HG03097 (cell line): Measurements from ENCODE around the gene VAV2.
"Not testable (repeated sequence)": the region's sequence is repeated elsewhere in the genome, so short reads cannot be mapped to it uniquely, and the experiment has no call there.

Experiments used
- ATAC-seq: cut with Tn5 transposase; IDR thresholded peaks from one replicate; pipeline ENCODE4 v1.9.1; 2021; ENCODE audit not compliant: unreplicated experiment, low FRiP score

Gene VAV2

GRCh38 chr9:133998915-133999595, 6.9 kb upstream of the VAV2 start:
- ATAC-seq: no peak

- ATAC-seq: no peak
These were observed 5.5 kb upstream of the VAV2 start for GRCh38 chr9:133997584-133997983.

GRCh38 chr9:133996531-133997520, 4.7 kb upstream of the VAV2 start:
- no peak for ATAC-seq

- no peak for ATAC-seq
These were observed 3.1 kb upstream of the VAV2 start for GRCh38 chr9:133995012-133995896.

- ATAC-seq: no peak
These were observed 2.4 kb upstream of the VAV2 start for GRCh38 chr9:133994353-133995011.

GRCh38 chr9:133993635-133994253, 1.6 kb upstream of the VAV2 start:
- no peak for ATAC-seq

GRCh38 chr9:133992780-133993634, 883 bp upstream of the VAV2 start:
- peak; percentile 44 for ATAC-seq

- ATAC-seq: peak; percentile 10
These were observed 756 bp downstream of the VAV2 start for GRCh38 chr9:133991214-133991921.

GRCh38 chr9:133990366-133991213, 1.5 kb downstream of the VAV2 start:
- no peak for ATAC-seq

- no peak for ATAC-seq
These were observed 2.3 kb downstream of the VAV2 start for GRCh38 chr9:133989625-133990365.

- ATAC-seq: not testable (repeated sequence)
These were observed 3.4 kb downstream of the VAV2 start for GRCh38 chr9:133988771-133989170.

GRCh38 chr9:133987946-133988665, 4.0 kb downstream of the VAV2 start:
- no peak for ATAC-seq

- no peak for ATAC-seq
These were observed 4.7 kb downstream of the VAV2 start for GRCh38 chr9:133987446-133987788.

GRCh38 chr9:133986774-133987445, 5.2 kb downstream of the VAV2 start:
- ATAC-seq: no peak

- ATAC-seq: no peak
These were observed 6.1 kb downstream of the VAV2 start for GRCh38 chr9:133986061-133986460.
